Activated effector memory CD4-positive, alpha-beta T cell treated with anti-CD3 and anti-CD28 coated beads, Interleukin-2, amount 50 U/mL, for 16 hours (primary cell): ENCODE measurements around the gene FBXO15.

Experiments
- DNase-seq: peaks from one replicate; pipeline ENCODE4 v3.0.0-alpha.2; 2020

The FBXO15 gene, protein sequence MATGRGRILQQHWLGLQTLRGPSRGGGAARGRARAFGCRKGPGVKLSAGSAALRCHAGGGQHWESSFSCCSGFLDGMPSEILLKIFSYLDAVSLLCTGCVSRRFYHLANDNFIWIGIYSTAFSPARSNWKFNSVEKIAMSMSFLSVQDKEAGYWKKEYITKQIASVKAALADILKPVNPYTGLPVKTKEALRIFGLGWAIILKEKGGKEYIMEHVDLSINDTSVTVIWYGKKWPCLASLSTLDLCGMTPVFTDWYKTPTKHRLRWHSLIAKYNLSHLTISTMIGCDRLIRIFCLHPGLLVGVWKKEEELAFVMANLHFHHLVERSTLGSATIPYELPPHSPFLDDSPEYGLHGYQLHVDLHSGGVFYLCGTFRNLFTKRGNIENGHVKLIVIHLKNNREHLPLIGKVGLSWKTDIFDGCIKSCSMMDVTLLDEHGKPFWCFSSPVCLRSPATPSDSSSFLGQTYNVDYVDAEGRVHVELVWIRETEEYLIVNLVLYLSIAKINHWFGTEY

DNA sequence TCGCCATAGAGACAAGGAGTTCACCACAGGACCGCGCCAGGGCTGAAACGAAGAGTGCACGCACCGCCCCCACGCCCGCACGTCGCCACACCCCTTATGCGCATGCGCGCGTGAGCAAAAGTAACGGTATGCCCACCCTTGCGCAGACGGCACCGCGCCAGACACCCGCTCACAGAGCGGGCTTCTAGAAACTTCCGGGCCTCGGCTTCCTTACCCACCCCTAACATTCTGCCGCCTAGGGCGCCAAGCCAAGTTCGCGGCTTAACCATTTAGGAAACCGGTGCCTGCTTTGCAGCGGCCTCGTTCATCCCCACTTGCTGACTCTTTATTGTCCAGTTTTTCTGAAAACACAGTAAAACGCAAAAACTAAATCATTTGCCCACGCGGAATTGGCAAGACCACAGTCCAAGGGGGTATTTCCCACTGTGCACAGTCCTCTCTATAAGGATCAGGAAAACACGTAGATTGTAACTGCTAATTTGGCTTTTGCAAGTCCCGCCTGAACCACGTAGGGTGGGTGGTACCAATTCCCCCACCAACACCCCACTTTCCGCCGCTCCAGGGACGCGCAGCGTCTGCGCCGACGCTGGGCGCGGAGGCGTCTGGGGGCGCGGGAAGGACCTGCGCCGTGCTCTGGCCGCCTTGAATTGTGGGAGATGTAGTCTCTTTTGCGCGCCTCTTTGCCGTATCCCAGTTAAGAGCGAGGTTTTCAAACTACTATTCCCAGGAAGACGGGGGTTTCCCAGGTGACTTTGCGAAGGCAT is at the start of gene FBXO15, which contains the start of gene TIMM21:
FBXO15 (minus strand) TSS at position 56 of the 764 bp plus-strand sequence; CDS start at position 7, 49 bp downstream.
TIMM21 (plus strand) TSS at position 745 of the 764 bp plus-strand sequence. CDS start 286 bp downstream, outside the sequence.
- peak; percentile 98 for DNase-seq

DNA sequence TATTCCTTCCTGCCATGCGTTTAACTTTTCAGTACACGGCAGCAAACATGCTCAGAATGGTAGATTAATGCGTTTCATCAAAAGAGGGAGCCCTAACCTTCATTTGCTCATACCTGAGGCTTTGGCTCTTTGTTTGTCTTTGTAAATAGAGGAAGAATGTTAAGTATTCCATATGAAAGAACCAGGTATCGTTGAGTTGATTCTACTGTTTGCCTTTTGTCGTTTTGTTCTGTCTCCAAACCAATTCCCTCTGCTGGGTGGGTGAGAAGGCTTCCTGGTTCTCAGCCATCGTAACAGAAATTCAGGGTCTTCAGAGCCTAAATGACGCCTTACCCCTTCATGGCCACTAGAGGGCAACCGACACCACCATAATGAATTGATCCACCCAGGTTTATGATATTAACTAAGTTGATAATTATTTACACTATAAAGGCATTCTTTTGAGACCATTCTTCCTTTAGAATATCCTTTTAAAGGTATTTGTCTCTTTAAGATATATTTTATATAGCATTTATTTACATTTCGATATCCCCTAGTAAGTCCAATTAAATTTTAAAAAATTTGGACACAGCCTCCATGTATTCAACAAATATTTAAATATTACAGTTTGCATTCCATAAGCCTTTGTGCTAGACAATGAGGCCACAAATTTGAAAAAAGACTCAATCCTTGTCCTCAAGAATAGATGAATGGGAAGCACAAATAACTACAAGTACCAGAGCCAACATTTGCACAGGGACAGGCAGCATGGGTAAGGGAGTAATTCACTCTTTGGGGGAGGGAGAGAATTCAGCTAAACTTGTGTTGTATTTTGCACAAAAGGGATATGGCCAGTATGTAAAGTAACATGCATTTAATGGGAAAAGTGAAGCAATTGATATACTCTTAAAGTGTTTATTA is 48.8 kb upstream of the FBXO15 start:
- peak; percentile 77 for DNase-seq

DNA sequence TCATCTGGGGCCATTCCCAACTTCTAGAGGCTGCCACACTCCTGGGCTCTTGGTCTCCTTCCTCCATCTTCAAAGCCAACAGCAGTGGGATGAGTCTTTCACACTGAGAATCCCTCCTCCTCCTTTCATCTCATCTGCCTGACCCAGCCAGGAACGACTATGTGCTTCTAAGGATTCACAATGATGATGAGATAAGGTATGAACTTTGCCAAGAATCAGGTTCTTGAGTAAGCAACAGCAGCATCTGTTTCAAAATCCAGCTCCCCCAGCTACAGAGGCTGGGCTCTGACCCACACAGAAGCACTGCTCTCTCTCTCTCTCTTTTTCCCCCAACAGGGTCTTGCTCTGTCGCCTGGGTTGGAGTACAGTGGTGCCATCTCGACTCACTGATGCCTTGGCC is 47.1 kb upstream of the FBXO15 start:
- DNase-seq: no peak

DNA sequence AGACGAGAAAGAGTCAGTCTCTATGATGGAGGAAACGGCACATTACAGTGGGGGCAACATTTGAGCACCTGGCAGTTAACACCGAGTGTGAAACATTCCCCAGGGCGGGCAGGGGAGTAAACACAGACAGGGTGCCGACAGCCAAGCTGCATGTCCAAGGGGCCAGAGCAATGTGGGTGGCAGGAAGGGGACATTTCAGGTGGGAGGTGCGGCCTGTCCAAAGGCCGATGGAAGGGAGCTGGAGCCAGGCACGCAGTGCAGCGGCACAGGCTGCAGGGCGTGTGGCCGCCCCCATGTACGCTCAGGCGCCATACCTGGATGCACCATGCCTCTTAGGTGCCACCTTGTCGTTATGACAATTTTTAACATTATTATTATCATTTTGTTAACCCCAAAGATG is 43.9 kb upstream of the FBXO15 start:
- DNase-seq: no peak

DNA sequence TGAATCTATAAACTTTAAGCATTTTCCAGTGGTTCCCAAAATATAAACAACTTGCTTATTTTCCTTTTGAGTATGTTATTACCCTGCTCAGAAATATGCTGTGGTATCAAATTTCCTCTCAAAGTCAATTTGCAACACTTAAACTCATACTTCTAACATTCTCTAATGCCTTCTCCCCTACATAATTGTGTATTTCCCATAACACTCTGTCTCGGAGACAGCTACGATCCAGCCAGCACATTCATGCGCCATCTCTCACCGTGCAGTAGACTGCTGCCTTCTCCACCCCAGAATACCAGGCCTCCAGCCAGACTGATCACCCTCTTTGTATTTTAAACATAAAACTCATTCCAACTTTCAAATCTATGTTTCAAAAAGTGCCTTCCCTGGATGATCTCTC is 42.5 kb upstream of the FBXO15 start:
- no peak for DNase-seq

DNA sequence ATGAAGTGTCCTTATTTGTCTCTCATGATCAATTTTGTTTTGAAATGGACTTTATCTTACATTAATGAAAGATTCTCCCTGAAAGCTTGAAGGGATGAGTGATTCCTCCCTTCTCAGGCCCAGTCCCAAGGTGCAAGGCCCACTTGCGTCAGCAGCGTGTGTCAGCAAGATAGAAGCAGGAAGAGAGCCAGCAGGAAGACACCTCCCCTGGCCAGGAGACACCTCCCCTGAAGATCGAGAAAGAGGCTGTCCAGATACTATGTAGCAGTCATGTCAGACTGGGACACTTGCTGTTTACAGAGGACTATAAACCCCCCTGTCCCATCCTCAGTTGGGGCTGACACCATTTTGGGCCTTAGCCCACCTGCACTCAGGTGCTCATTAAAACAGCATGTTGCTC is 39.0 kb upstream of the FBXO15 start:
- DNase-seq: no peak

DNA sequence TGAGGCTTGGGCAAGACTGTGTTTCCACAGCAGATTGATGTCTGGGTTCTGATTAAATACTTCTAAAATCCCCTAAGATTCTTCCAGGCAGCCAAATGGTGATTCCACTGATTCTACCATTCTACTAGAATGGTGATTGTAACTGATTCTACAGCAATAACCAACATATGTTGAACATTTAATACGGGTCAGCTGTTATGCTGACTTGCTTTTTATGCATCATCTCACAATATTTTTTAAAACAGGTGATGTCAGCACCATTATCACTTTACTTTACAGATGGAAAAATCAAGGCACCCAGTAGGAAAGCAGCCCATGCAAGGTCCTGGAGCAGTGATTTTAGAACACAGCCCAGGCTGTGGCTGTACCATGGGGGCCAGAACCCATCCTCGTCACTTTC is 38.2 kb upstream of the FBXO15 start:
- DNase-seq: no peak

DNA sequence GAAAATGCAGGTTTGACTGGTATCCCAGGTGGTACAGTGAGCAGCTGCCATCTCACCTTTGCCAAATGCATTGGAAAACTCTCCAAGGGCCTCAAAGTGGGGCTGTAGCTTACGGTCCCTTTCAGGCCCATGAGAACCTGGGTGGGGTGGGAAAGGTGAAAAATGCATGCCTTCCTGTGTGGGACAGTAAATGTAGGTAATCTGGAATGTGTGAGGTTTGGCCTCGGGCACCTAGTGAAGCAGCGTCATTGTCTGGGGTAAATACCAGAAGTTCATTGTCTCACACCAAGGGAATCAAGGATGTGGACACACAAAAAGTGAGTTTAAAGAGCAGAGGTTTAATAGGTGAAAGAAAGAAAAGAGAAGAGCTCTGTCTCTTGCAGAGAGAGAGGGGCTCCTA is 37.2 kb upstream of the FBXO15 start:
- DNase-seq: no peak

DNA sequence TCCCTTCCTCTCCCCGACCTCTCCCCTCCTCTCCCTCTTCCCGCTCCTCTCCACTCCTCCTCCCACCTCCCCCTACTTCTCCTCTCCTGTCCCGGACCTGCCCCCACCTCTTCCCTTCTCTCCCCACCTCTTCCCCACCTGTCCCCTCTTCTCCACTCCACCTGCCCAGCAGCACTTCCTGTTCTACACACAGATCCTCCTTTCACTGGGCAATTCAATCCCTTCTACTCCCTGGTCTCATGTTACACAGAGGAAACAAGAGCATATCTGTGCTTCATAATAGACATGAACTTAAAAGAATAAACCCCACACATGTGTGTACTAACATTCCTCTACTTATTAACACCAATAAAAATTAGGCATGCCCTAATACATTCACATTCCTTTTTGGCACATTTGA is 35.5 kb upstream of the FBXO15 start:
- DNase-seq: no peak

DNA sequence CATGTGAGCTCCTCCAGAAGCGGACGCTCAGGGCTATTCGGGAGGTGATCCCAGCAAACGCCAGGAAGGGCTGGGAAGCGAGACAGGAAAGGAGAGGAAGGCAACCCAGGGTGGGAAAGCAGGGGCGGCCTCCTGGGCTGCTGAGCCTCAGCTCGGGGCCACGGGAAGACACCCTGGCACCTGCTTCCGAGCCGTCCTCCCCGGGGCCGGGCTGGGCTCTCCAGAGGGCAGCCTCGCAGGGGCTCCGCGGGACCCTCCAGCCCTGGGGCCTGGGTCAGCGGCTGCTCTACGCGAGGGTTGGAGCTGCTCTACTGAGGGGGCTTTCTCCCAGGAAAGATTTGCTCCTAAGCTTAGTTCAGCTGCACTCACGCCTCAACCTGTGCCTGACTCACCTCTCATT is 34.7 kb upstream of the FBXO15 start:
- DNase-seq: no peak

DNA sequence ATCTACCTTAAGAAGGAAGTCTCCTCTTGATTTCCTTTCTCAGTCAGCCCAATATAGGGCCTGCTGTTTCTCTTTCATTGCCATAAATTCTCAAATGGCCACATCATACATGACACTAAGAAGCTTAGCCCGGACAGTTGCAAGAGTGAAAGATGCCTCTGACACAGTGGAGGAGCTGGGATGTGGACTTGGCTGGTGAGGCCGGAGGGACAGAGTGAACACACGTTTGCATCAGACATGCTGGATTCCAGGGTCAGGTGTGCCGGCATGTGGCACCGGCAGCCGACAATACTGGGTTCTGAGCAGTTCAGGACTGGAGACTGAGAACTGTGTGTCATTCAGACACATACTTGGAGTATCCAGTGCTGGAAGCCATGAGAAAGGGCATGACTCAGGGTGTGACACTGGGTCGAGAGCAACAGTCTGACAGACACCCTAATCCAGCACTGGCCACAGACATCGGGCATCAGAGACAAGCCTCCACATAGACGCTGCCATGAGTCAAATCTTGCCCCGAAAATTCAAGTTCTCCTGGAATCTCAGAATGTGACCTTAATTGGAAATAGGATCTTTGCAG is 32.1 kb upstream of the FBXO15 start:
- DNase-seq: no peak

DNA sequence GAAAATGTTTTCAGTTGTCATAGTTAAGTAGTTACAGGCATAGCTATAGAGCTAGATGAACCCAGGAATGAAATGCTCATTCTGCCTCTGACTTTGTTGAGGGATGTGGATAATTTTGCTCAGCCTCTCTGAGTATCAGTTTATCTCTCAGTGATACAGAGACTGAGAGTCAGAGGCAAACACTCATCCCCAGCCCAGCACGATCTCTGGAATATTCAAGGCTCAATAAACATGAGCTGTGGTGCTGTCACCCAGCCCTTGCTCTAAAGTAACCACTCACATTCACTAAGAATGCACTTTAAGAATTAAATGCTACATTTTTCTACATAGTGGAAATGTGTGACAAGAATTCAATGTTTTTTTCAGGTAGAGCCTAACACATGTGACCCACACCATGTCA is 31.2 kb upstream of the FBXO15 start:
- no peak for DNase-seq

DNA sequence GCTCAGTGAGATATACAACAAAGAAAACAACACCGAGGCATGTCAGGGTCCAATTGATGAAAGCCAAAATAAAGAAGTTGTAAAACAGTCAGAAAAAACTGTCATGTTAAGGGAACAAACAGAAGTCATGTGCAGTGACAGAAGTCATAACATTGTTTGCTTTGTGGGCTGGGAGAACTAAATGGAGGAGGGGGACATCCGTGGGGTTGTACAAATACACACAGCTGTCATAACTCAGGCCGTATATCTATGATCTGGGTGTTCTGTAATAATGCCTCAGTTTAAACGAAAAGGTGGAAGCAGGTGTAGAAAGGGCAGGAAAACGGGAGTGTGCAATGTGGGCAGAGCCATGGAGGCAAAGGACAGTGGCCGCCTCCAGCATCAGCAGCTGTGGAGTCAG is 28.0 kb upstream of the FBXO15 start:
- DNase-seq: no peak

DNA sequence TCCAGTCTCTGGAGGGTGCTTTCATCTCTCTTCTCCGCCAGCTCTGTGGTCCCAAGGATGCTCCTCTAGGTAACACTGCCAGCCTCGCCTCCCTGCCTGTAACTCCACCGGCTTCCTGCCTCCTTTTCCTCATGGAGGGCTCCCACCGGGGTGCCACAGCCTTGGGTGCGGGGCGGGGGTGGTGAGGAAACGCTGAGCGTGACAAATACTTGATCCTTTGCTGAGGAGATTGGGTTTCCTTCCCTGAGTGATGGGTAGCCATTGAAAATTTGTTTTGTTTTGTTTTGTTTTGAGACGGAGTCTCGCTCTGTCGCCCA is 25.8 kb upstream of the FBXO15 start:
- no peak for DNase-seq

DNA sequence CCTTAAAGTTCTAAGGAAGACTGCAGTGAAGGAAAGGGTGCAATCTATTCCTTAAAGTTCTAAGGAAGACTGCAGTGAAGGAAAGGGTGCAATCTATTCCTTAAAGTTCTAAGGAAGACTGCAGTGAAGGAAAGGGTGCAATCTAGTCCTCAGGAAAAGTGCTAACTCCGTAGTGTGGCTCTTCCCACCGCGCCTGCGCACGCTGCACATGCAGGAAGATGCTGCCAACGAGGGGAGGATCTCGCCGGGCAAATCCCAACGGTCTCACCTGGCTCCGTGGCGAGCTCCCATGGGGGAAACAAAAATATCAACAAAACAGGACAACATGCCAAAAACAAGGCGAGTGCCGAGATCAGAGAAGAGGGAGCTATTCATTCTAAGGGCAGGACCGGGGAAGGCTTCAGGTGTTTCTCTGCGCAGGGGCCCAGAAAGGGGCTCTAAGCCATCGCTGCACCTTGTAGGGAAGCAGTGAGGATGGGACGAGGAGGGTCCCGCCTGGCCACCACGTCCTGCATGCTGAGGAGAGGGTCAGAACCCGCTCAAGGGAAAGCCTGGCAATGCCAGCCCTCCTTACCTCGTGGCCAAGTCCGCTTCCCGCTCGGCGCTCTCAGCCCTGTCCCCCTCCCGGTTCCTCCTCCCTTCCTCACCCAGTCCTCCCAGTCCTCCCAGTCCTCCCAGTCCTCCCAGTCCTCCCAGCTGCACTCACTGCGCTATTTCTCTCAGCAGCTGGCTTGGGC is 25.2 kb upstream of the FBXO15 start:
- DNase-seq: no peak

DNA sequence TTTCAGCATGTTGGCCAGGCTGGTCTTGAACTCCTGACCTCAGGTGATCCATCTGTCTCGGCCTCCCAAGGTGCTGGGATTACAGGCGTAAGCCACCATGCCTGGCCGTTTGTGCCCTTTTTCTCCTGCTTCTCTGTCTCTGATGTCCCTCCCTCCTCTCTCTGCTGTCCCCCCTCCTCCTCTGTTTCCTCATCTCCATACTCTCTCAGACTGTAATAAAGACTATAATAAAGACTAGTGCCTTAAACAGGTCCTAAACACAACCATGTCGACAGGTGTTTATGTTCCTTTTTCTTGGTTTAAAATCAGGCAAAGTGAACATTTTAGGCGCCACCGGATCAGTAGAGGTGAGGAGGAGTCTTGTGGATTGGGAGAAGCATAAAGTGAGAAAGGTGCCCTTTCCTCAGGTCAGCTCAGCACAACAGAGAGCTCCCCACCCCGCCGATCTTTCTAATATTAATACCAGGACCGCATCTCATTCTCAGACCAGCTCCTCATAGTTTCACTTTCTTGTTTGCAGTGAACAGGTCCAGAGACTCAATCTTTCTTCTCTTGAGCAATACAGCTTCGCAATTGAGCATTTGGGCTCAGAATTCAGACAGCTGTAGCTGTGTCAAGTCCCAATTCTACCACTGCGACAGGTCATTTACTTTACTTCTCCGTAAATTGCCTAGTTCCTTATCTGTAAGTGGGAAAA is 24.4 kb upstream of the FBXO15 start:
- DNase-seq: no peak

DNA sequence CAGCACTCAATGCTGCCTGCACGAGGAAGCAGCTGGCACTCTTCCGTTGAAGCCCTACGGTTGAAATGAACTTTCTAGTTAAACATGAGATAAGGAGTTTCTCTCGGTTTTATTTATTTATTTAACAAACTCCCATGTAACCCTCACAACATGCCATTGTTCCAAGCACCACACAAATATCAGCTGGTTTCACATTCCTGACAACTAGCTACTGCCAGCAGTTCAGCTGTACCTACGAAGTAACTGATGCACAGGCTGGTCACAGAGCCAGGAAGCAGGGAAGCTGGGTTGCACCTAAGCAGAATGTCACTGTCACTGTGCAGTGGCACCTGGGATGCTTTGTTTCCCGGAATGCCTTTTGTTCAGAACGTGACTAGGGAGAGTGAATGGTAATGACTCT is 18.8 kb upstream of the FBXO15 start:
- no peak for DNase-seq

DNA sequence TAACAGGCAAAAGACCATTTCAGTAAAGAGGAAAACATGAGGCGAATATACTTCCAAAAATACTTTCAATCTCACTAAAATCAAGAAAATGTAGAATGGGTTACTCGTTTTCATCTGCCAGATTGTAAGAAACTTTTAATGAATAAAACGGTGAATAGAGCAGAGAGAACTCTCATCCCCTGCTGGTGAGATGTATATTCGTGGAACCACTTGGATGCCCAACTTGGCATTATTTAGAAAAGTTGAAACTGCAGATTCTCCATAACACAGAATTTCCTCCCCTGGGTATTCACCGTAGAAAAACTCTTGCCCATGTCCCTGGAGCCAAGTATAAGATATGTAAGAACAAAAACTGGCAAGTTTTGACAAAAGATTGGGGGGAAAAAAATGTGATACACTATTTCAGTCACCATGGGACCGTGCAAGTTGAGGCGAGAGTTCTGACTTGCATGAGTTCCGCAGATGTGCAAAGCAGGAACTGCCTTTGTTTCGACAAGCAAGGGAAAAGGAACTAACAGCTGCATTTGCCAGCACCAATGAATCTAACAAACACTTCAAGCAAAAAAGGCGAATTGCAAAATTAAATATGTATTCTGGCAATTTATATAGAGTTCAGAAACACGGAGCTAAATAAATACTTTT is 15.5 kb upstream of the FBXO15 start:
- no peak for DNase-seq

DNA sequence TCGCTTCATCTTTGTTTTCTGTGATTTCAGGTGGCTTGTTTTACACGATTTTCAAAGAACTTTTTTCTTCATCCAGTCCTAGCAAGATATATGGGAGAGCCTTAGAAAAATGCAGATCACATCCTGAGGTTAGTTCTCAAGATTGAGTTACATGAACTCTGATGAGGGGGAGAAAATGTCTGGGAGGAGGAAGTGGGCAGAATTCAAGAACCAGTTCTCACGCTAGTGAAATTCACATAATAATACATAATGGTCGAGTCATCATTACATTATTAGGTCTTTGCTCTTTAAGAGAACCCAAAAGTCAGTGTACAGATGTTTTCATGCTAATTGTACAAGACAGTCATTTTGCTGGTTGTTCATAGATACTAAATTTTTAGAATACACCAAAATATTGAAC is 7.6 kb upstream of the FBXO15 start:
- DNase-seq: no peak

DNA sequence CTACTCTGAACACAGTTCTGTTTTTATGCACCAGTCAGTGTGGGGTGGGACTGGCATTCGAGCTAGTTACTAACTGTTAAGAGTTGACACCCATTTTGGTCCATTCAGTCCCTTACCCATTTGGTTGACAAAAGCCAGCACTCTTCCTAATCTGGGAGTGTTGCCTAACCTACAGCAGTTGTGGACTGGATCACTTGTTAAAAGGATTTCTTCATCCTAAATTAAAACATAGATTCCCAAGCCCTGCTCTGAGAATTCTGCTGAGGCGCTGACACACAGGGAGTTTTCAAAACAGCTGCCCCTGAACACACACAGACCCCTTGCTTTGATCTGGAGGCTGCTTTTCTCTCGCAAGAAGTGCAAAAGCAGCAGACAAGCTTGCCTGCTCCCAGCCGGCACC is 7.1 kb upstream of the FBXO15 start:
- no peak for DNase-seq

DNA sequence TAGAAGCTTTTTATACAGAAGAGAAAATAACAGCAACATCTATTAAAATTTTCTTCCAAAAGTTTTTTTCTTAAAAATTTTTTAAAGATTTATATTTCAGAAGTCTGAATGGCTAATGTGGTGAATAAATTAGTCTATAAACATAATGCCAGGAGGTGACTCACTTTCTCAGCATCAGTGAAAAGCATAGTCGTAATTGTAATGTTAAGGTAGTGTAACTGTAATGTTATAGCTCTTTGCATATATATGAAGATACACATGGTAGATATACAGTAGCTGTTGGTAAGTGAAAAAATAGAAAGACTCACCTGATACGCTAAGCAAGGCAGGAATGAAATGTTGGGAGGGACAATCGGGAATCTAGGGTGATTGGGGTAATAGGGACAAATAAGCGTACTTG is 6.2 kb upstream of the FBXO15 start:
- no peak for DNase-seq
